Forelimb muscle (tissue), 1 donor: ENCODE measurements around the gene CCDC196. TPM values are rescaled to one million over a fixed set of nuclear protein-coding genes. Genes with fewer than 3 reads are reported as not detected.

Experiments
- polyA plus RNA-seq: library from polyadenylated mRNA; unstranded; fragments of 120-200 nt; gene quantifications from one replicate; pipeline ENCODE4 v1.2.1, GENCODE V29; 2013; ENCODE audit not compliant: insufficient read length

The CCDC196 gene
- polyA plus RNA-seq, 1 donor, result not detected

Other genes starting within 250 kb of the CCDC196 start
- 13.0 TPM for gene GPHN, start 21.8 kb downstream of the CCDC196 start, polyA plus RNA-seq